Measurements from ENCODE around the gene CCDC127. TPM values are rescaled to one million over a fixed set of nuclear protein-coding genes. Genes with fewer than 3 reads are reported as not detected.
"Not testable (repeated sequence)": the region's sequence is repeated elsewhere in the genome, so short reads cannot be mapped to it uniquely, and the experiment has no call there.

CCDC127 gene
- total RNA-seq, 1 donor from 2014 or later: 10.1 TPM

DNA sequence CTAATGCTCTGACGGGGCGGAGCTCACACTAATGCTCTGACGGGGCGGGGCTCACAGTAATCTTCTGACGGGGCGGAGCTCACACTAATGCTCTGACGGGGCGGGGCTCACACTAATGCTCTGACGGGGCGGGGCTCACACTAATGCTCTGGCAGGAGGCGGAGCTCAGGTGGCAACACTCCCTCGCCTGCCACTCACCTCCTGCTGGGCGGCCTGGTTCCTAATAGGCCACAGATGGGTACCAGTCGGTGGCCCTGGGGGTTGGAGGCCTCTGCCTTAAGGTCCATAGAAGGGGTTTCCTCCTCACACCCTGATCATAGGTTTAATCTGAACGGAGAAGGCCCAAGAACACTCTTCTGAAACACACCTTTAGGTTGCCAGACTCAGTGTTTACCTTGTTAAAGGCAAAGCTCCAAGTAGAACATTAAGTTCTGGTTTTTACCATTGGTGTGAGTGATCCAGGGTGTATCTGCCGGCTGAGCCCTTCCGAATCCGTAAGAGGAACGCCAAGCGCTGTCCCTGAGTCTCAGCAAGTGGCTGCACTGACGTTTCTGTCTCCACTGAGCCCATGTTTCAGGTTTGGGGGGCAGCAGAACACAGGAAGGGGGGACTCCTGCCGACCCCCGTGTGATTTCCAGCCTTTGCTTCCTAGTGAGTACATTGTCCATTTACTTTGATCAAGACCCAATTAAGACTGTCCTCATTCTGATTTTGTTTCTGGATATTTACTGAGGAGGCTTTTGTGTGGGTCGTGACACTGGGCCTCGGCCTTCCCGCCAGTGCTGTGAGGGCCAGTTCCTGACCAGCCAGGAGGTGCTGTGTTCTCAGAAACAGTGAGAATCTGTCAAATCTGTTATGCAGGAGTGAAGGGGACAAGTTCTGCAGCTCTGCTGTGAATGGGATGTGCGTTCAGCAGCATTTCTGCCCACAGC lies 51.2 kb downstream of the CCDC127 start:
- Mint-ChIP-seq H3K9me3 (ENCODE audit: low read depth) (peaks cover 3% of the 10 kb centered on the region), H3K36me3 (ENCODE audit: insufficient read depth) (peaks cover 15% of the 10 kb centered on the region), H3K27ac (no peak overlapping the region), H3K27me3 (no peaks in the 10 kb centered on the region), H3K4me1 (ENCODE audit: low read depth) (peaks cover 3% of the 10 kb centered on the region), H3K4me3 (ENCODE audit: low read depth) (no peak overlapping the region)
- no peak for DNase-seq (ENCODE audit: low spot score, unreplicated experiment)
- TF ChIP-seq, protein P1, sequence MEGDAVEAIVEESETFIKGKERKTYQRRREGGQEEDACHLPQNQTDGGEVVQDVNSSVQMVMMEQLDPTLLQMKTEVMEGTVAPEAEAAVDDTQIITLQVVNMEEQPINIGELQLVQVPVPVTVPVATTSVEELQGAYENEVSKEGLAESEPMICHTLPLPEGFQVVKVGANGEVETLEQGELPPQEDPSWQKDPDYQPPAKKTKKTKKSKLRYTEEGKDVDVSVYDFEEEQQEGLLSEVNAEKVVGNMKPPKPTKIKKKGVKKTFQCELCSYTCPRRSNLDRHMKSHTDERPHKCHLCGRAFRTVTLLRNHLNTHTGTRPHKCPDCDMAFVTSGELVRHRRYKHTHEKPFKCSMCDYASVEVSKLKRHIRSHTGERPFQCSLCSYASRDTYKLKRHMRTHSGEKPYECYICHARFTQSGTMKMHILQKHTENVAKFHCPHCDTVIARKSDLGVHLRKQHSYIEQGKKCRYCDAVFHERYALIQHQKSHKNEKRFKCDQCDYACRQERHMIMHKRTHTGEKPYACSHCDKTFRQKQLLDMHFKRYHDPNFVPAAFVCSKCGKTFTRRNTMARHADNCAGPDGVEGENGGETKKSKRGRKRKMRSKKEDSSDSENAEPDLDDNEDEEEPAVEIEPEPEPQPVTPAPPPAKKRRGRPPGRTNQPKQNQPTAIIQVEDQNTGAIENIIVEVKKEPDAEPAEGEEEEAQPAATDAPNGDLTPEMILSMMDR (IDR thresholded peaks at IDR 0.05; ENCODE audit: unreplicated experiment): no peak

DNA sequence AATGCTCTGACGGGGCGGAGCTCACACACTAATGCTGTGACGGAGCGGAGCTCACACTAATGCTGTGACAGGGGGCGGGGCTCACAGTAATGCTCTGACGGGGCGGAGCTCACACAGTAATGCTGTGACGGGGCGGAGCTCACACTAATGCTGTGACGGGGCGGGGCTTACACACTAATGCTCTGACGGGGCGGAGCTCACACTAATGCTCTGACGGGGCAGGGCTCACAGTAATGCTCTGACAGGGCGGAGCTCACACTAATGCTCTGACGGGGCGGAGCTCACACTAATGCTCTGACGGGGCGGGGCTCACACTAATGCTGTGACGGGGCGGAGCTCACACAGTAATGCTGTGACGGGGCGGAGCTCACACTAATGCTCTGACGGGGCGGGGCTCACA lies 53.2 kb downstream of the CCDC127 start:
- H3K27ac Mint-ChIP-seq; H3K4me1 Mint-ChIP-seq (ENCODE audit: low read depth); H3K9me3 Mint-ChIP-seq (ENCODE audit: low read depth); H3K27me3 Mint-ChIP-seq; H3K4me3 Mint-ChIP-seq (ENCODE audit: low read depth); DNase-seq (ENCODE audit: low spot score, unreplicated experiment): not testable (repeated sequence)
- H3K36me3 Mint-ChIP-seq (ENCODE audit: insufficient read depth): peaks cover 28% of the 10 kb centered on the region

DNA sequence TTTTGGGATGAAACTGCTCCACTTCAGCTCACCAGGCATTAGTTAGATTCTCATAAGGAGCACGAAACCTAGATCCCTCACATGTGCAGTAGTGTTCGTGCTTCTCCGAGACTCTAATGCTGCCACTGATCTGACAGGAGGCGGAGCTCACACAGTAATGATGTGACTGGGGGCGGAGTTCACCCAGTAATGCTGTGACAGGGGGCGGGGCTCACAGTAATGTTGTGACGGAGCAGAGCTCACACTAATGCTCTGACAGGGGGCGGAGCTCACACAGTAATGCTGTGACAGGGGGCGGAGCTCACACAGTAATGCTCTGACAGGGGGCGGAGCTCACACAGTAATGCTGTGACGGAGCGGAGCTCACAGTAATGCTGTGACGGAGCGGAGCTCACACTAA lies 53.7 kb downstream of the CCDC127 start:
- Mint-ChIP-seq H3K36me3 (ENCODE audit: insufficient read depth) (peaks cover 30% of the 10 kb centered on the region), H3K4me1 (ENCODE audit: low read depth) (peaks cover 3% of the 10 kb centered on the region), H3K27ac (peak overlapping the region; percentile 69), H3K4me3 (ENCODE audit: low read depth) (no peak overlapping the region), H3K9me3 (ENCODE audit: low read depth) (peaks cover 3% of the 10 kb centered on the region), H3K27me3 (no peaks in the 10 kb centered on the region)
- DNase-seq (ENCODE audit: low spot score, unreplicated experiment): no peak
- TF ChIP-seq, protein P1 (IDR thresholded peaks at IDR 0.05; ENCODE audit: unreplicated experiment): no peak

DNA sequence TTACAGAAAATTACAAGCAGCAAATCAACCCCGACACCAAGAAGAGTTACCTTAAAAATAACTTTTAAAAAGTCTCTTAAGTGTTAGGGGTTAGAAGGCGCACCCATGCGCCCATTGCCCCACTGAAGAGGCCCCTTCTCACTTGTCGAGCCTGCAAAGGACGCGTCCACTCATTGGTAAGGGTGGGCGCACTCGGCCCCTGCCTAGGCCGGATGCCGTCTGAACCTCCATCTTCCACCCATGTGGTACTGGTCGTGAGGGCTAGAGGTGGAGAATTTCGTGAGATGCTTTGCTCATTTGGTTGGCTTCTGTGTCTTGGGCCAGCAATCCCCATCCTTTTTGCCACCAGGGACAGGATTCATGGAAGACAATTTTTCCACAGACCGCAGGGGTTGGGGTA lies 54.1 kb downstream of the CCDC127 start:
- H3K27me3 Mint-ChIP-seq: no peaks in the 10 kb centered on the region
- H3K4me3 Mint-ChIP-seq (ENCODE audit: low read depth): no peak overlapping the region
- H3K4me1 Mint-ChIP-seq (ENCODE audit: low read depth): peaks cover 3% of the 10 kb centered on the region
- no peak for DNase-seq (ENCODE audit: low spot score, unreplicated experiment)
- H3K27ac Mint-ChIP-seq: no peak overlapping the region
- TF ChIP-seq, protein P1 (IDR thresholded peaks at IDR 0.05; ENCODE audit: unreplicated experiment): no peak
- peaks cover 31% of the 10 kb centered on the region for H3K36me3 Mint-ChIP-seq (ENCODE audit: insufficient read depth)
- H3K9me3 Mint-ChIP-seq (ENCODE audit: low read depth): peaks cover 3% of the 10 kb centered on the region

DNA sequence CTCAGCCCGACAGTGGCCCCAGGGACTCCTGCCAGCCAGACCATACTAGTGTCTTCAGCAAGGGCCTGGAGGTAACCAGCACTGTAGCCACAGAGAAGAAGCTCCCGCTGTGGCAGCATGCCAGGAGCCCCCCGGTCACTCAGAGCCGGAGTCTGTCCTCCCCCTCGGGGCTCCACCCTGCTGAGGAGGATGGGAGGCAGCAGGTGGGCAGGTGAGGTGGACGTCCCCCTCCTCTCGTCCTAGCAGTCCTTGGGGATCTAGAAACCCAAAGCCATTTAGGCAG lies 54.7 kb downstream of the CCDC127 start:
- DNase-seq (ENCODE audit: low spot score, unreplicated experiment): no peak
- Mint-ChIP-seq H3K4me3 (ENCODE audit: low read depth) (no peak overlapping the region), H3K36me3 (ENCODE audit: insufficient read depth) (peaks cover 29% of the 10 kb centered on the region), H3K4me1 (ENCODE audit: low read depth) (no peaks in the 10 kb centered on the region), H3K9me3 (ENCODE audit: low read depth) (peaks cover 3% of the 10 kb centered on the region), H3K27ac (no peak overlapping the region), H3K27me3 (no peaks in the 10 kb centered on the region)
- TF ChIP-seq, protein P1 (IDR thresholded peaks at IDR 0.05; ENCODE audit: unreplicated experiment): no peak
